Measurements from ENCODE around the gene RAD51B.

RAD51B gene

GRCh38 chr14:68279437-68279720 is 459.8 kb downstream of the RAD51B start:
- peak overlapping the region; percentile 45 for H3K4me3 ChIP-seq (ENCODE audit: low read depth, low read length)
- no peak for DNase-seq (ENCODE audit: low read depth)
- TF ChIP-seq CTCF (IDR thresholded peaks at IDR 0.05; ENCODE audit: low read depth, low read length, missing control alignments), result no peak

GRCh38 chr14:68279777-68280233 is 460.2 kb downstream of the RAD51B start:
- no peak for TF ChIP-seq CTCF (IDR thresholded peaks at IDR 0.05; ENCODE audit: low read depth, low read length, missing control alignments)
- peak overlapping the region; percentile 45; the same call in 1 of the 2 replicates for H3K4me3 ChIP-seq (ENCODE audit: low read depth, low read length)
- DNase-seq (ENCODE audit: low read depth), result peak; percentile 90

- no peak overlapping the region for H3K4me3 ChIP-seq (ENCODE audit: low read depth, low read length)
- no peak for DNase-seq (ENCODE audit: low read depth)
- TF ChIP-seq CTCF (IDR thresholded peaks at IDR 0.05; ENCODE audit: low read depth, low read length, missing control alignments), result no peak
Observed at GRCh38 chr14:68281497-68281896, 461.9 kb downstream of the RAD51B start.

- H3K4me3 ChIP-seq (ENCODE audit: low read depth, low read length), result peak overlapping the region; percentile 23; the same call in 1 of the 2 replicates
- TF ChIP-seq CTCF (IDR thresholded peaks at IDR 0.05; ENCODE audit: low read depth, low read length, missing control alignments), result no peak
- no peak for DNase-seq (ENCODE audit: low read depth)
Observed at GRCh38 chr14:68282479-68283377, 463.1 kb downstream of the RAD51B start.

GRCh38 chr14:68283378-68284123 is 464.0 kb downstream of the RAD51B start:
- peak overlapping the region; percentile 23 for H3K4me3 ChIP-seq (ENCODE audit: low read depth, low read length)
- DNase-seq (ENCODE audit: low read depth), result peak; percentile 89
- no peak for TF ChIP-seq CTCF (IDR thresholded peaks at IDR 0.05; ENCODE audit: low read depth, low read length, missing control alignments)

- no peak overlapping the region for H3K4me3 ChIP-seq (ENCODE audit: low read depth, low read length)
- no peak for TF ChIP-seq CTCF (IDR thresholded peaks at IDR 0.05; ENCODE audit: low read depth, low read length, missing control alignments)
- no peak for DNase-seq (ENCODE audit: low read depth)
Observed at GRCh38 chr14:68284333-68284732, 464.8 kb downstream of the RAD51B start.
